HG02852 (cell line): ENCODE measurements around the gene COL2A1.

Source experiments
- ATAC-seq: cut with Tn5 transposase; IDR thresholded peaks from one replicate; pipeline ENCODE4 v1.9.1; 2021; ENCODE audit warnings: mild to moderate bottlenecking, moderate library complexity; ENCODE audit not compliant: unreplicated experiment

Gene COL2A1

DNA sequence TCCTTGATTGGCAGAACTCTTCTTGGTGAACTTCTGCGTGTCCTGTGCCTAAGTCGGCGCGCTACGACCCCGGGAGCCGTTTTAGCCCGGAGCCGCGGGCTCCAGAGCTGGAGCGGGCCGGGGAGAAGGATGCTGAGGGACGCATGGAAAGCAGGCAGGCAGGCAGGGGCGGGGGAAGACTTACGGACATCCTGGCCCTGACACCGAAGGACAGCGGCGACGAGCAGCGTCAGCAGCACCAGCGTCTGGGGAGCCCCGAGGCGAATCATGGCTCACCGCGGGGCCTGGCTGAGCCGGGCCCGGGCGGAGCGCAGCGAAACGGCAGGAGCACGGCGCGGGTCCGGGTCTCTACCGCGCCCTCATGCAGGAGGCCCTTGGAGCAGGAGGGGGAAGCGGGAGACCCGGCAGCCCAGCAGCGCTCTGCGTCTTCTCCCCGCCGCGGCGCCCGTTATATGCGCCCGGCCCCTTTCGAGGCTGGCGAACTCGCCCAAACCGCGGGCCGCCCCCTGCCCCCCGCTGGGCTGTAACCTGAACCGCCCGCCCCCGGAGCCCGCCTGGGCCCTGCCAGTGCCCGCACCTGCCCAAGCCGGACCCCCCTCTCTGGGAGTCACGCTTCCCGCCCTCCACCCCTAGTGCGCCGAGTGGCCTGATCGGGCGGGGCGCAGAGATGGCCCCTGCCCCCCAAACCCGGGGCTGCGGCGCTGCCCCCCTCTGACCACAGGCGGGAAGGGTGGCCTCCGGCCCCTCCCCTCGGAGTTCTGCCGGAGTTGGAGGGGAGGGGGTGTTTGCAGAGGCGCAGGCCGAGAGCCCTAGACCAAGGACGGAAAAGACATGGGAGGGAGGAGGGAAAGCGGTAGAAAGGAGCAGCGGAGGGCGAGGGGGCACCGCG is at the start of gene COL2A1:
TSS of gene COL2A1 (minus strand) at position 424 of the 889 bp plus-strand sequence. CDS start at position 269, 155 bp downstream.
- ATAC-seq, result no peak

DNA sequence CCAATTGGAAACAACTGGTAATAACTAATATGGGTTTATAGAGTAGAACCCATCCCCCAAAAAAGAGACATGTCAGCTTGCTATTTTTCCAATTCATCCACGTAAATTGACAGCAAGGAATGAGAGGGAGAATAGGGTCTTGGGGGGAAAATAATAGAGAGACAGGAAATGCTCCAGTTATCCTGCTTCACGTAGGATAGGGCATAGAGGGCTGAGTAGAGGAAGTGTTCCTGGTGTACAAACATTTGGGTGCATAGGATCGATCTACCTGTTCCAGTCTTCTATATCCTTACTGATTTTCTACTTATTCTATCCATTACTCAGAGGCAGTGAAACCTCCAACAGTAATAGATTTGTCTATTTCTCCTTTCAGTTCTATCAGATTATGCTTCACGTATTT is 49.6 kb upstream of the COL2A1 start:
- ATAC-seq, result no peak

DNA sequence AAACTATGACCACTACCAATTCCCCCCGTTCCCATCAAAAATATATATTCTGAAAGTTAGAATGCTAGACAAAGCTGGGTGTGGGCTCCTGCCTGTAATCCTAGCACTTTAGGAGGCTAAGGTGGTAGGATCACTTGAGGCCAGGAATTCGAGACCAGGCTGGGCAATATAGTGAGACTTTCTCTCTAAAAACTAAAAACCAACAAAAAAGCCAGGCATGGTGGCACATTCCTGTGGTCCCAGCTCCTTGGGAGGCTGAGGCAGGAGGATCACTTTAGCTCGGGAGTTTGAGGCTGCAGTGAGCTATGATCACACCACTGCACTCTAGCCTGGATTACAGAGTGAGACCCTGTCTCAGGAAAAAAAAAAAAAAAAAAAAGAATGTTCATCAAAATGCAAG is 48.8 kb upstream of the COL2A1 start:
- no peak for ATAC-seq

DNA sequence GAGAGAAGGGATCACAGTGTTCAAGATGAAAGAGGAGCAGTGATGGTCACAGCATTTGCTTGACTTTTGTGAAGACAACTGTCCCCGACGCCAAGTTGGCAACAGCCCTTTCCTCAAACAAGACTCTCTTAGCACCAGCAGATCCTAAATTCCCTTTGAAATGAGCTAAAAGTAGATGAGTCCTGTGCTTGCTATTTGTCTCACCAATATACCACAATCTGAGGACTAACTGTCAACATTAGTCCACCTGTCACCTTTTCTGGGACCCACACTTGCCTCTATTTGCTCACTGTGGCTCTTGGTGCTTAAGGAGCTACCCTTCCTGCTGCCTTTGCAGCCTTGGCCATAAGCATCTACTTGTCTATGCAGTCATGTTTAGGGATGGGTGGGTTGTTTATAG is 47.4 kb upstream of the COL2A1 start:
- no peak for ATAC-seq

DNA sequence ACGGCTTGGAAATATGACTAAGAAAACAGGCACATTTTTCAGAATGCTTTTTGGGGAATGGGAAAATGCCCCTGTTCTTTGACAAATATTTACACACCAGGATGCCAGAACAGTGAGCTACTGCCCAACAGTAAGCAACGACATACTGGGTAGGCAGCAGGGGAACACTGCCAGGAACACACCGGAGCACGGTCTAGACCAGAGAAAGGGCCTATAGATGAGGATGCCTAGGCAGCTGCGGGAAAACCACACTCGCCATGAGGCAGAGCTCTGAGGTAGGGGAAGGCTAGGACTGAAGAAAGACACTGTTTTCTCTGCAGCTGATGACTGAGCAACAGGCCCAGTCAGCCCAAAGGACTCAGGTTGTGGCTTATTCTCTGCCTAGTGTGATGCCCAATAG is 45.9 kb upstream of the COL2A1 start:
- ATAC-seq, result no peak

DNA sequence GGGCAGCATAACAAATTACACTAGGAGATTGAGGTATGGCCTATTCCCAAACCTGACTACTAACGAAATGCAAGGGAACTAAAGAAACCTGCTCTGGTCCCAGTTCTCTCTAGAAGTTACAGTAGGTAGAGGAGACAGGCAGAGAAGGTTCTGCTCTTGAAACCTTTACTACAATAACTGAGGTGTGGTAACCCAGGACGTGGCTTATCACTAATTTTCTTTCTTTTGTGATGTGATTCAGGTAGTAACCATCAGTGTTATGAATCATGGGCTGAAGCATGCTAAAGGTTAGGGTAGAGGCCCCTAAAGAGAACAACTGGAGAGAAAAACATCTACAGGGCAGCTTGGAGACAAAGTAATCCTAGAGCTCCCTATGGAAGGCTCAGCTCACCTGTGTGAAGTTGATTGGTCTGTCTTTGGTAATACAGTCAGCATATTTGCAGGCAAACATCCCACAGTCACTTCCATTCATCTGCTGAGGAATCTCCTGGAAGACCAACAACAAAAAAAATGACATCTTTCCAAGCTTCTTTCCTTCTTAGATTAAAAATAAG is 41.8 kb upstream of the COL2A1 start:
- ATAC-seq, result no peak

DNA sequence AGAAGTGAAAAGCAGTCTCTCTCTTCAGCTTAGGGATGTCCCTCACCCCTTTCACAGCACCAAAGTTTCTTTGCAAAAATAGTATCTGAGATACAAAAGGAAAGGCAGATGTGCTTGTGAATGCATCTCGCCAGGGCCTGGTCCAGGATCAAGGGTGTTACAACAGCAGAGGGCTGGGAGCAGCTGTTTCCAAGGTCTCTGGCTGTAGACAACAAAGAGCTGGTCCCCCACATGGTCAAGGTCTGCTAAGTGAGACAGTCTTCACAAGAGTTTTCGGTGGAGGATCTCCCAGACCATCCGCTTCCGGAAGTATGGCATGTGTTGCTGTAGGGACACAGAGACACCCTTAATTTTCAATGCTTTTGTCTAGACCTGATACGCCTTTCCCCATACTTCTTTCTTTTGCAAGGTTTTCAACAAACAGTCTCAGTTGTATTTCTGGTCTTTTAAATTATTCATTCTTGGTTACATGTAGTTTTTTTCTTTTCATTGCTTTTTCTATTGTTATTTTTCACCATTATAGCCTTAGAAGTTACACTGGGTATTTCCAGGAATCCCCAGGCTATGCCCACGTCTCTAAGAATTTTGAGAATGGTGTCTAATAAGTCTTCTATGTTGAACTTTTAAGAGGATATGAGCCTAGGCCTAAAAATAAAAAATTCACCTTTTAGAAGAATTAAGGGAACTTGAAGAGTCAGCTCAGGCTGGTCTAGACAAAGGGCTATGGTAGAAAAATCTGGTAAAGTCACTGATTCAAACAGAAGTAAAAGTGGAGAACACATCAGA is 41.0 kb upstream of the COL2A1 start:
- ATAC-seq, result no peak

DNA sequence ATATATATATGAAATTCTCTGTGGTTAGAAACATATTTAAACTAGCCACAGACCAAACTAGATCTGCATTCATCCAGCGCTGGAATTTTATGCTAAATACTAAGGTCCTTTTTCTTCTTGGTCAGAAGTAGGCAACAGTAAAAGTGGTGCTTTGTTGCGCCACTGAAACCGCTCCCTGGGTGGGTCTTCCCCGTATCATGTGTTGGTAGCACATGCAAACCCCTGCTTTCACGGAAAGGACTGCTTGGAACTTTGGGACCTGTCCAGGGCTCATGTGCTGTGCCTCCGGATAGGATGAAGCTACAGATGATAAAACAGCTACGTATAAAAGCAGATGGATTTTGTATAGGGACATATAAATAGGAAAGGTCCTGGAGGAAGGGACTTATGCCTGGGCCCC is 40.1 kb upstream of the COL2A1 start:
- no peak for ATAC-seq

DNA sequence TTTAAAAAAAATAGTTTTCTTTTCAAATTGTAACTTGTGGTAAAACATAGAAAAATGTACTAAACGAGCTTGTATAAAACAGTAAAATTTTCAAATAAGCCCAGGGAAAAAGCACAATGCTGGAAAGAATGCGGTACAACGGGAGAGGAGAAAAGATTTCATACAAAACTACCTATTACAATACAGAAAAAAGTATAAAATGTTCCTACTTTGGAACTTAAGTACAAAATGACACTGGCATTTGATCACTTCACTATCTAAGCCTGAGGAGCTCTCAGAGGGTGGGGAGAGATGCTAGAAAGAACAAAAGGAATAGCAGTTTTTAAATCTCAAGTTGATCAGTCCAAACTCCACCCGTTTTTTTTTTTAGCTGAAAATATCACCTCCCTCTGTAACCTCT is 39.5 kb upstream of the COL2A1 start:
- ATAC-seq, result no peak

DNA sequence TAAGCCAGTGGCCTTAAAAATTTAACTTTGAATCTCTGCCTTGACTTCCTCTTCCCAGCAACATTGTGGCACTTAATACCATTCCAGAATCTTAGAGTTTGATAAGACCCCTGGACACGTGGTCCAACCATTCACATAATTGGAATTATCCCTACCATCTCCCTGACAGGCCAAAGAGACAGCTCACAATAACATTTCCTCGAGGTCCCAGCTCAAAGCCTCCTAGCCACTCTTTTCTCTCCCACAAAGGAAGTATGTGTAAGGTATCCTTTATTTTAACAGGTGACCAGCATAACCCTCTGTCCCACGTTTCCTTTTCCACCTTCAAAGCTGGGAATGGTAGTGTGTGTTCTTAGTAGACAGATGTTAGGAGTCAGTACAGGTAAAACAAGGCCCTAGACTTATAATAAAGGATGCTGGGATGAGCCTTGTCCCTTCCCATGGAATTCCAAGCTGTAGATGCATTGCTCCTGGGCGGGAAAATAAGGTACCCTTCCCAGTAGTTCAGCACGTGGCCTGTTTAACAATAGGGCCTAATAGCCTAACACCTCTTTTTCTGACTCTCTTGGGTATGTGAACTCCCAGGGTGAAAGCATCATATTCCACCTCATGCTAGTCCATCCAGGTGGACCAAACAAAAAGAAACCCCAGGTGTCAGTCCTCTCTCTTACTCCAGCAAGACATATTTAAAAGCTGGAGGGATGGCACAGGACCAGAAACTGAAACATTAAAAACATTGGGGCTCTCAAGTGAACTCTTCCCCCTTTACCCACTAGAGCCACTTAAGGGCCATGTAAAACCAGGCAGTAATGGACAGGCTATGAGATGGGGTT is 37.5 kb upstream of the COL2A1 start:
- no peak for ATAC-seq

DNA sequence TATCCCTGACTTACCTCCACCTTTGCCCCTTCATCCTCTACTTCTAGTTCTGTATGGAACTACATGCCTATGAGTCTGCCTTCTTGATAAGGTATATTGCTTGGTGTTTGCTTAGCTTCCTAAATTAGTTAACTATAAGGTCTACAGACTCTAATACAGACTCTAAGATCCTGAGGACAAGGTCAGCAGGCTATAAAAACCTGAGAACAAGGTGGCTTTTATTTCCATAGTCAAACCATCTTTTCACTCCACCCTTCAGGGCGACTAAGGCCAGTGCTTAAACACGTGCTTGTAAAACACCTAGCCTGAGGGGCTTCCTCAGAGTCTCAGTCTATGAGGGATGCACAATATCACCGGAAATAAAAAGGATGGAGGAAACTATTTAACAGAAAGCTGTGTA is 36.1 kb upstream of the COL2A1 start:
- ATAC-seq, result no peak

DNA sequence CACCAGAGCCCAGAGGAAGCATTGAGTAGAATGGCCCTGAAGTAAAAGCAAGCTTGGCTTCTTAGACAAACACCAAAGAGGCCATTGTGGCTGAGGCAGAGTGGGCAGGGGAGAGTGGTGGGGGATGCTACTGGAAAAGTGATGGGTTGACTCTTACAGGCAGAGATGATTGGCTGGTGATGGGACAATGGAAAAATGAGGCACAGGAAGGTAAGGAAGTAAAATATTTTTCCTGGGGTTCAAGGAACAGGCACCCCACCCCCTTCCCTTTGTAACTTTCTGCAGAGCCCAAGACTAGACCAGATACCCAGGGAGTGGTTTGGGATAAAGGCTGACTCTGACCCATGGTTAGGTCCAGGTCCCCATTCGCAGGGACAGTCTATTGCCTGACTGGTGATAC is 34.9 kb upstream of the COL2A1 start:
- ATAC-seq, result no peak

DNA sequence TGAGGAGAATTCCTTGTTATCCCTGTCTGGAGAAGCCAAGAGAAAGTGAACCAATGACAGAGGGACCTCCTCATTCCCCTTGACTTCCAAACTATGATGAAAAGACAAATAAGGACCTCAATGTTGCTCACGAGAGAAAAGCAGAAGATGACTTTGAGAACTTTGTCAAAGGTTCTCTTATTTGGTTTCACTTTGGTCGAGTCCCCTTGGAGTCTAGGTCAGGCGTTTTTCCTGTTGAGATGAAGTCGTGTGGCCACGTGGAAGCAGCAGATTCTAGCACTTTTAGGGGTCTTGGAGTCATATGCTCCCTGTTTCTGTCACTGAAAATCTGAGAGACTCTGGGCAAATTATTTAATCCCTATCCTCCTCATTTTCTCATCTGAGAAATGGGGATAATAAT is 33.8 kb upstream of the COL2A1 start:
- ATAC-seq, result no peak

DNA sequence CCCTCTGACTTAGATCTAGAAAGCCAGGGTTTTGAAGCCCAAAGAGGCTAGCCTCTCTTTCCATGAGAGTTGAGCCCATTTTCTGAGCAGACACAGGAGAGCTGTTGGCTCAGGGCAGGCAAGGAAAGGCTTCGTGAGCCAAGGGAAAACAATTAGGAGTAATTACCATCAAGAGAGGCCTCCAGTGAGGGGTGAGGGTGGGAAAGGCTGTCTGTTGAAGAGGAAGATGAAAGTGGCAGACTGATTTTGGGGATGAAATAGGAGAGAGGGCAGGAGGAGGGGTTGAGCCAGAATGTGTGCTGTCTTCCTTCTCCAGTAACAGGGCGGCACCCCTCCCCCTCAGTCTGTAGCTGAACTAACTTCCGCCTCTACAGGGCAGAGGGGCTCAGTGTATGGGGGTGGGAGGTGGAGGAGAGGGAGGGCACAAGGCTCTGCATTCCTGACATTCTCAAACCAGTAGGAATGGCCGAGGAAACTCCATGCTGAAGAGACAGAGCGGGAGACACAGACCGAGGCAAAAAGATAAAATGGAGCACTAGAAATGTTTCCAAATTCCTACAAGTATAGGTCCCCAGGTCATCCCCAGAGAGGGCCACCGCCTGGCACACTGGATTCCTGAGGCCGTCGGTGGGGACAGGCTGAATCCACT is 33.1 kb upstream of the COL2A1 start:
- ATAC-seq, result no peak

DNA sequence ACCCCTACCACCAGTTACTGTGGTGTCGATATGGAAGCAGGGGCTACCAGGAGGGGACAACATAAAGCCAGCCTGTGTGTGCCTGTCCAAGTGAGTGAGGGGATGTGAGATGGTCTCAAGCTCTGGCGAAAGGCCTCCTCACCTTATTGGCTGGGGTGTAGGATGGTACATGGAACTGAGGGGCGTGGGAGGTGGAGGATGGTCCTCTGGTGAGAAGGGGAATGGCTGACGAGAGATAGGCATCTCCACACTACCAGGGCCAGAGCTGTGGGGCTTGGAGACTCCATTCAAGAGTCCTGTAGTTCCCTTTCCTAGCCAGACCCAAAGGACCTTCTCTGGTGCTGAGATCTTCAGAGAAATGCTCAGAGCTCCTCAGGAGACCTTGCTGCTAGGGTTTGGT is 32.5 kb upstream of the COL2A1 start:
- no peak for ATAC-seq

DNA sequence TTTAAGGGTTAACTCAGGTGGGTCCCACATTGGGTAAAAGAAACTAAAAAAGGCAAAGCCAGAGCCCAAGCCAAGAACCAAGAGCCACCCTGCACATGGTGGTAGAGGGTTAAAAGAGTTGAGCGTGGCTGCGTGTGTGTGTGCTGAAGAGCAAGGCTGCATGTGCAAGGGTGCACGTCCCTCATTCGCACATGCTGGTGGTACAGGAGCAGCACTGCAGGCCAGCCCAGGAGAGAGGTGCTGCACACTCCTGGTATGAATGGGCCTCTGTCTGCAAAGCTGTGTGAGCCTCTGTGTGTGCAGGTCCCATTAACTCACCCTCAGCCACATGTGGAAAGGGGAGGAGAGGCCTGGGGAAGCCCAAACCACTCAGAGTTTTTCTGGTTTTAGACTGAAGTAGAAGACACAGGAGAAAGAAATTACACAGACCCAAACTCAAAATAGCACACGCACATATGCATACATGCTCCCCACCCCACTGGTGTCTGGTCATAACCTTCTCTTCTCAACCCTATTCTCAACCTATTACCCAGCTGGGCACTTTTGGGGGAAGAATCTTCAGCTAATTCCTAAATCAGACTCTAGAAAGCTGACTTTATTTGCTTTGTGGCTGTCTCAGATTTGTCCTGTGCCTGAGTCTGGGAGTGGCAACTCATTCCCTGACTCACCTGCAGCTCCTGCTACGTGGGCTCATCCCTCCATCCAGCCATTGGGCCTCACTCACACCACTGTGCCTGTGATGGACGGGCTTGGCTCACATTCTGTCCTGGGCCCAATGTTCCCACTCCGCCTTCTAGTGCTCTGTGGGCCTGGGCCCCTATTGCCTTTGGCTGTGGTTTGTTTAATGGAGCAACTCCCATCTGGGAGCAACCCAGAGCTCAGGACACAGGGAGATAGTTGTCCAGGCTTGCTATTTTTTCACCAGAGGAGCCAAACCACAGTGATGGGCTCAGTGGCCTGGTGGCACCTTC is 30.8 kb upstream of the COL2A1 start:
- no peak for ATAC-seq

DNA sequence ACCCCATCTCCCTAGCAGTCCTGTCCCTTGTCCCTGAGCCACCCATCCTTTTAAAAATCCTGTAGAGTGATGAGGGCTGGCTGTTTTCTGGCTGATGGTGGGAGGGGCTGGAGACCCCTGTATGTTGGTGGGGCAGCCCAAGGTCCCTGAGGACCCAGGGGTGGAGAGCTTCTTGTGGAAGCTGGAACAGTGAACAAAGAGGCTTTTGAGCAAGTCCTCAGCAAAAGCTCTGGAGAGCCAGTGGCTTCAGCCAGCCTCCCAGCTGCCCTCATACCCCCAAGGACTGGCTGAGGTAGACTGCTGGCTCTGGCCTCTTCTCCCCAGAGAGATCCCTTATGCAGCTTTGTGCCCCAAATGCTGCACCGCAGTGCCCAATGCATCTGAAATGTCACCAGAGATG is 29.2 kb upstream of the COL2A1 start:
- no peak for ATAC-seq

DNA sequence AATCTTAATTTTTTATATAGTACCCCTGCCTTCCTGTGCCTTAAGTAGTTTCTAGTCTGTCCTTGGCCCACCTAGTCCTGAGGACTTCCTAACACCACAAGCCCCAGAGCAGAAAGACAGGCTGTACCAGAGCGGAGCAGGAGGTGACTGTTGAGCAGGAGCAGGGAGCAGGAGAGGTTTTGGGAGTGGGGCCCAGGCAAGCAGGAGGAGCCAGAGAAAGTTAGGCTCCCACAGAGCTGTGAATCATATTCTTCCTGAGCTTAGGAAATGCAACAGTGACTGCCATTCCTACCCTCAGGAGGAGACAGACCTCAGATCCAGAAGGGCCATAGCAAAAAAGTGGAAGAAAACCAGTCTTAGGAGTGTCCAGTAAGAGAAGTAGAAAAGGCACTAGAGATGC is 28.3 kb upstream of the COL2A1 start:
- no peak for ATAC-seq
